ENCODE measurements around the gene AKAP7. TPM values are rescaled to one million over a fixed set of nuclear protein-coding genes. Genes with fewer than 3 reads are reported as not detected.
"Not testable (repeated sequence)": the region's sequence is repeated elsewhere in the genome, so short reads cannot be mapped to it uniquely, and the experiment has no call there.

AKAP7 gene
- polyA plus RNA-seq, 4 donors, result 11.5 to 17.1 (median 14.4) TPM

DNA sequence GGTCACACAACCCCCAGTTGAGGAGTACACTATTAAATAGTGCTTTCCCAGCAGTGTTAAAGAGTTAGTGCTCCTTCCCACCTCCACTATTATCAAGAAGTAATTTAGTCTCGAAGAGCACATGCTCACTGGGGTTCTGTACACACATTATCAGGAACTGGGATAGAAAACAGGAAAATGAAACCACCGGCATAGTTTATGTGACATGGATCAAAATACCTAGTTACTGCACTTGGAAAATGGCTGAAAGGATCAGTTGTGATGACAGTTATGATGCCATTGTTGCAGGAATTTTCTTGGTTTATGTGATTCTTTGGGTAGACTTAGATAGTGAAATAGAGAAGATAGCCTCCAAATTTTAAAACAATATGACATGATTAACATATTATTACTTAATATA is 152.9 kb downstream of the AKAP7 start:
- DNase-seq (ENCODE audit: low read depth in 4 of 4, low spot score in 3 of 4), result no peak

DNA sequence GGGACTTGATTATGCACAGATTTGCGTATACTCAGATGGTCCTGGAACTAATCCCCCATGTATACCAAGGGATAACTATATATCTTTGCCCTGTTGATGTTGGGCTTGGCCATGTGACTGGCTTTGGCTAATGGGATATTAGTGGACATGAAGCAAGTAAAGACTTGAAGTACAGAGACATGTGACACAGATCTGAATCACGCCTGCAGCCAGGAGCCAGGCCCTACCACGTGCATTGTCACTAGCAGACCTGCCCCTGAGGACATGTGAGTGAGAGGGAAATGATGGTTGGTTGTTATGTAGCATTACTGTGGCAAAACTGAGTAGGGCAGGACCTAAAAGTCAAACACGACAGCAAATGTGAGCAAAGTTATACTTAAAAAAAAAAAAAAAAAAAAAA is 155.7 kb downstream of the AKAP7 start:
- no peak for DNase-seq (ENCODE audit: low read depth in 4 of 4, low spot score in 3 of 4)

DNA sequence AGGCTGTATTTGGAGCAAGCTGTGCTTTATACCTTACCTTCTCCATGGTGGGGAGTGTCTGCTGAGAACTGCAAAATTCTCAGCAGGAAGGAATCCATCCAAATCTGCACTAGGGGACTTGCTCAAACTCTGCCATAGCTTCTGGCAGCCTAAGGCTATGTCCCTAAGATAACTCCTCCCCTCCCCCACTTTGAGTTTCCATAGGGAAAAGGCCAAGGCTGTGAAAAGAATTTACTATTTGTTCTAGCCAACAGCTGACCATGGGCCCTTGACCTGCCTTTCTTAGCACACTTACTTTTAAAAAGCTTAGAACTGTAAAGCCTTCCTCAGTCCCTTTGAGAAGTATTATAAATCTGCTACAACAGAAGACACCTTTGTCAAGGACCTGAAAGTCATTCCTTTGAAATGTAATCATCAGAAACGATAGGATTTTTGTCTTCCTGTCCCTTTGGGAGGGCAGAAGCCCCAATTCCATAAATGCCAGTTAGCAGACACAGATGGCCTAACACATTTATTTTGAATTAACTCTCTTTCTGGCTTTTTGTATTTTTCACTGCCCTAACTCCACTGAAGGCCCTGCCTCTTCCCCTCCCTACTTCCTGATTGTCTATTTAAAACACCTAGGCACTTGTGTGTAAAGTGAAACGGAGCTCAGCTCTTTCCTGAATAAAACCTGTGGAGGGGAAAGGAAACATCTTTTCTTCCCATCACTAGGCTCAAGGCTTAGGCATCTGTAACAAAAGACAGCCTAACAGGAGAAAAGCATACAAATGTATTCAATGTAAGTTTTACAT is 157.1 kb downstream of the AKAP7 start:
- peak in 1 of 4 donors; percentile 13 for DNase-seq (ENCODE audit: low read depth in 4 of 4, low spot score in 3 of 4)

DNA sequence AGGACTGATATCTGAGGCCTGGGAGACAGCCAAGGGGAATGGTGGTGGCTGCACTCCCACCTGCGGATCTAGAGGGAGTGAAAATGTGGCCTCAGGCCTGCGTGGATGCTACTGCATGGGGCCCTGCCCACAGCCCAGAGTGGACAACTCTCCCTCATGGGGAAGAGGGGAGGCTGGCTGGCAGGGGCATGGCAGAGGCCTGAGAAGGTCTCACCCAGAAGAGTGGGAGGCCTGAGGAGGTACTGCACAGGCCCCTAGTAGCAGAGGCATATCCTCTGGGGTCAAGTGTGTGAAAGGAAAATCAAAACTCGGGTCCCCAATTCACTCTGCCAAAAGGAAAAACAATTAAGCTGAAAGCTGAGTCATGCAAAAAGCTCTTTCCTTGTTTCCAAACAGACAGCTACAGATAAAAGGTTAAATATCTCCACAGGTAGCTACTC is 158.2 kb downstream of the AKAP7 start:
- DNase-seq (ENCODE audit: low read depth in 4 of 4, low spot score in 3 of 4), result no peak

DNA sequence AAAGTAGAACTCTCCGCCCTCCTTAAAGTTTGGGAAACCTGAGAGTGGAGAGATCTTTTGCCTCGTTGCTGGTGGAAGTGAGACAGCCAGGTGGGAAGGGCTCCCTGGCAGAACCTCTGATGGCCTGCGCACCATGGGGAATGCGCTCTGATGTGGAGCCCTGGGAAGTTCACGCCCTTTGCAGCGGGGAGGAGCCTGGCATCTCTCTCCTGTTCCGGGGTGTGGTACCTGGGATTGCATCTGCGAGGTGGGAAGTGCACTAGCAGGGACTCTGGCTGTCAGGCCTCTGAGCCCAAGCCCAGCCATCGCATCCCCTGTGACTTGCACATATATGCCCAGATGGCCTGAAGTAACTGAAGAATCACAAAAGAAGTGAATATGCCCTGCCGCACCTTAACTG is 159.8 kb downstream of the AKAP7 start:
- DNase-seq (ENCODE audit: low read depth in 4 of 4, low spot score in 3 of 4), result no peak

DNA sequence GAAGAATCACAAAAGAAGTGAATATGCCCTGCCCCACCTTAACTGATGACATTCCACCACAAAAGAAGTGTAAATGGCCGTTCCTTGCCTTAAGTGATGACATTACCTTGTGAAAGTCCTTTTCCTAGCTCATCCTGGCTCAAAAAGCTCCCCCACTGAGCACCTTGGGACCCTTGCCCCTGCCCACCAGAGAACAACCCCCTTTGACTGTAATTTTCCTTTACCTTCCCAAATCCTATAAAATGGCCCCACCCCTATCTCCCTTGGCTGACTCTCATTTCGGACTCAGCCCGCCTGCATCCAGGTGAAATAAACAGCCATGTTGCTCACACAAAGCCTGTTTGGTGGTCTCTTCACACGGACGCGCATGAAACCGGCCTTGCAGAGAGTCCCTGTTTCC is 165.6 kb downstream of the AKAP7 start:
- DNase-seq (ENCODE audit: low read depth in 4 of 4, low spot score in 3 of 4), result not testable (repeated sequence)

DNA sequence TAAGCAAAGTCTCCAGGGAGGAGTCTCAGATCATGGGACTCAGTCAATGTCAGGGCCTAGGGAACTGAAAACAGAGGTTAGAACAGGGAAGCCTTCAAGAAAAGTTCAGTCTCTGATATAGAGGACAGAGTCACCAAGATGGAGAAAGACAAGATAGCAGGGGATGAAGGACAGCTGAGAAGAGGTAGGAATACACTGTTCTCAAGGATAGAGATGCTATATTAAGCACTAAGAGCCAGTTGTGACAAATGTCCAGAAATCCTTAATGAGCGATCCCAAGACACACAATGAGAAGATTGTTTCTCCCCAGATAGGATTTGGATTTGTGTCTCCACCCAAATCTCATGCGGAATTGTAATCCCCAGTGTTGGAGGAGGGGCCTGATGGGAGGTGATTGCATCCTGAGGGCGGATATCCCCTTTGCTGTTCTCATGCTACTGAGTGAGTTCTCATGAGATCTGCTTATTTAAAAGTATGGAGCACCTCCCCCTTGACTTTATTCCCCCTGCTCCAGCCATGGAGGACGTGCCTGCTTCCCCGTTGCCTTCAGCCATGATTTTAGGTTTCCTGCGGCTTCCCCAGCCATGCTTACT is 168.2 kb downstream of the AKAP7 start:
- no peak for DNase-seq (ENCODE audit: low read depth in 4 of 4, low spot score in 3 of 4)

DNA sequence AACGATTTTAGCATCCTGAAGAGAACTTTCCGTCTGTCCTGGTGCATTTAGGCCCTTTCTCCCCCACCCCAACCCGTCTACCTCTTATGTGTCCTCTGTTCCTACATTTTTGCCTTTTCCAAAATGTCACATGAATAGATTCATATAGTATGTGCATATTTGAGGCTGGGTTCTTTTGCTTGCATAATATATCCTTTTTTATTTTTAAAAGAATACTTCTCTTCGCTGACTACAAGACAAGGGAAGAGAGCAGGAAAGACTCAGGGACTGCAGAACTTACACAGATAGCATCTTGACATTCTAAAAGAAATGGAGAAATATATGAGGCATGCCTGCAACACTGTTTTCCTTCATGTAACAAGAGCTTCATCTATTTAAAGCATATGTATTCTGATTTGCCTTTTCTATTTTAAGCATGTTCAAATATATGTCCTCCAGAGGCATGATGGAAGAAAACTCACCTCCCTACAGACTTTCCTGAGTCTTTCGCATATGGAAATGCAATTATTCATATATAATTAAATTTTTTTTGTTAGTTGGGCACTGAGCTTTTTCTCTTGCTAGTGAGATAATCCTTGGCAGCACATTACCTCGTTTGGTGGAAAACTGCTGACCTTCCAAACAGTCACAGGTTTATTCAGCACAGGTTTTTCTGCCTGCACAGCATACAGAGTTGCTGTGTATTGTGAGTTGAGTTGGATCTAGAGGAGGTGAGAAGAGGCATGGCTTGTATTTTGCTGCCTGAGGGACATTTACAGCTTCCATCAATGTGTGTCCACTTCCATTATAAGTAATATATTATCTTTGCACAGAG is 170.0 kb downstream of the AKAP7 start:
- no peak for DNase-seq (ENCODE audit: low read depth in 4 of 4, low spot score in 3 of 4)

DNA sequence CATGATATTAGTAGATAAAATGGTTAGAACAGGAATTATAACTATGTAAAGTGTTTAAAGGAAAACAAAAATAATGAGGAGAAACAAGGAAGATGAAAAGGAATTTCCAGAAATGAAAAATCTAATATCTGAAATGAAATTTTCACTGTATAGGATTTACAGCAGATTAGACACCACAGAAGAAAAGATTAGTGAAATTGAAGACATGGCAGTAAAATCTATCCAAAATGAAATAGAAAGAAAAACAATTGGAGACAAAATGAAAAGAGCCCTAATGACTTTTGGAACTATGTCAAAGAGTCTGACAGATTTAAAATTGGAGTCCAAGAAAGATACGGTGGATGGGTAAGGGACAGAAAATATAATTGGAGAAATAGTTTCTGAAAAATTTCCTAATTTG is 174.2 kb downstream of the AKAP7 start:
- DNase-seq (ENCODE audit: low read depth in 4 of 4, low spot score in 3 of 4), result no peak

DNA sequence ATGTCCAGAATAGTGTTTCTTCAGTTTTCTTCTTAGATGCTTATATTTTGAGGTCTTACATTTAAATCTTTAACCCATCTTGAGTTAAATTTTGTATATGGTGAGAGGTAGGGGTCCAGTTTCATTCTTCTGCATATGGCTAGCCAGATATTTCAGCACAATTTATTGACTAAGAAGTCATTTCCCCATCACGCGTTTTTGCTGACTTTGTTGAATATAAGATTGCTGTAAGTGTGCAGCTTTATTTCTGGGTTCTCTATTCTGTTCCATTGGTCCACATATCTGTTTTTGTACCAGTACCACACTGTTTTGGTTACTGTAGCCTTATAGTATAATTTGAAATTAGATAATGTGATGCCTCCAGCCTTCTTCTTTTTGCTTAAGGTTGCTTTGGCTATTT is 179.6 kb downstream of the AKAP7 start:
- no peak for DNase-seq (ENCODE audit: low read depth in 4 of 4, low spot score in 3 of 4)

DNA sequence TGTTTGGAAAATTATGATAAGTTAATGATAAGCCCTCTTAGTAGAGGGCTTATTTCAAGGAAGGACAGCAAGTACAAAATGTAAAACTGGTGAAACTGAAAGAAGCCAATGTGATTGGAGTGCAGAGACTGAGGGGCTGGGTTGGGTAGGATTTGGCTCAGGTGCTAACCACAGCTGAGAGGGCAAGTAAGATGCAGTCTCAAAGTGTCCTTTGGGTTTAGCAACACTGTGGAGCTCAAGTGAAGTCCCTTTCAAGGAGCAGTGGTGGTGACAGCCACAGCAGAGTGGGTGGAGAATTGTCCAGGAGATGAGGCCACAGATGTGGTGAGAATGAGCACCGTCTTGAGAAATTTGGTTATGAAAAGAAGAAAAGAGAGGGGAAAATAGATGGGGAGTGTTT is 181.4 kb downstream of the AKAP7 start:
- DNase-seq (ENCODE audit: low read depth in 4 of 4, low spot score in 3 of 4), result no peak

DNA sequence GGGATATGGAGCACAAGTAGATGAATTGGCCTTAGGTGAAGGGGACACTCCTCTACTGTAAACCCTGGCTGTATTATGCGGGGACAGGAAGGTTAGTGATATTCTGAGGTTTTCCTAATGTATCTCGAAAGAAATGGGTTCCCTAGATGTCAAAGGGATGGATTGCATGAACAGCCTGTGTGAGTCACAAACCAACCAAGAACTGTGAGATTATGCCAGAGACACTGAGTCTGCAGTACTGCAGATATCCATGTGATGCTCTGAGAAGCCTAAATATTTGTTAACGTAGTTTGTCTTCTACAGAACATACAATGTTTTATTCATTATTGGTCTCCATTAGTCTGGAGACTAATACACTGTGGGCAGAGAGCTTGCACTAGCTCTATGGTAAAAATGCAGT is 182.2 kb downstream of the AKAP7 start:
- DNase-seq (ENCODE audit: low read depth in 4 of 4, low spot score in 3 of 4), result no peak

DNA sequence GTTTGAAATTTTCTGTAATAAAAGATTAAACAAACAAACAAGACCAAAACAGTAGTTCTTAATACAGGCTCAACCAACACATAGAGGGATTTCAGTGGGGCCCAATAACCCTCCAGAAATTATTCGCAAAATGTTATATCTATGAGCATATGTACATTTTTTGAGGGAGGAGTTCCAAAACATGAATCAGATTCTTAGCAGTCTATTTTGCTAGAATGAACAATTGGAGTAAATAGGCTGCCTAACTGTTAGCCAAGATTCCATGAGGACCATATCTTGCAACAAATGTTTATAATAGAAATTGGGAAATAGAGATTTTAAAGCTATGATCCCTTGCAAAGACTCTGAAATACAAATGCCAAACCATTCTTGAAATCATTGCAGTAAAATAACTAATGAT is 186.3 kb downstream of the AKAP7 start:
- DNase-seq (ENCODE audit: low read depth in 4 of 4, low spot score in 3 of 4), result no peak

DNA sequence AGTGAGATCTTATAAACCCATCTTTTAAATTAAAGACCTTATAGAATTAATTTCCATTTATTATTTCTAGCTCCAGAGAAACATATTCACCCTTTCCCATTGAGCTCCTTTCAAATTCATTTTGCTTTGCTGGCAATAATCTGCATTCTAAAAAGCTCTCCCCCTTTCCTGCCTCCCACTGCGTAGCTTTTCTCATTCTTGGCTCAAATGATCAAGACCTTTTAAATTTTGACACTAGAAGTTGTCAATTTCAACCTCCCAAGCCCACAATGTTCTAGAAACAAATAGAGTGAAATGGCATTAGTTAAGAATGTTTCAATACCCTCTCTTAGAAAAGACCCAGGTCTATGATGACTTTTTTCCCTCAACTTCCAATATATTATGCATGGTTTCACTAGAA is 186.9 kb downstream of the AKAP7 start:
- DNase-seq (ENCODE audit: low read depth in 4 of 4, low spot score in 3 of 4), result no peak

DNA sequence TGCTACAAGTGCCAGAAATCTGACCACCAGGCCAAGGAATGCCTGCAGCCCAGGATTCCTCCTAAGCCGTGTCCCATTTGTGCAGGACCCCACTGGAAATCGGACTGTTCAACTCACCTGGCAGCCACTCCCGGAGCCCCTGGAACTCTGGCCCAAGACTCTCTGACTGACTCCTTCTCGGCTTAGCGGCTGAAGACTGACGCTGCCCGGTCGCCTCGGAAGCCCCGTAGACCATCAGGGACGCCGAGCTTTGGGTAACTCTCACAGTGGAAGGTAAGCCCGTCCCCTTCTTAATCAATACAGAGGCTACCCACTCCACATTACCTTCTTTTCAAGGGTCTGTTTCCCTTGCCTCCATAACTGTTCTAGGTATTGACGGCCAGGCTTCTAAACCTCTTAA is 190.4 kb downstream of the AKAP7 start:
- DNase-seq (ENCODE audit: low read depth in 4 of 4, low spot score in 3 of 4), result not testable (repeated sequence)

DNA sequence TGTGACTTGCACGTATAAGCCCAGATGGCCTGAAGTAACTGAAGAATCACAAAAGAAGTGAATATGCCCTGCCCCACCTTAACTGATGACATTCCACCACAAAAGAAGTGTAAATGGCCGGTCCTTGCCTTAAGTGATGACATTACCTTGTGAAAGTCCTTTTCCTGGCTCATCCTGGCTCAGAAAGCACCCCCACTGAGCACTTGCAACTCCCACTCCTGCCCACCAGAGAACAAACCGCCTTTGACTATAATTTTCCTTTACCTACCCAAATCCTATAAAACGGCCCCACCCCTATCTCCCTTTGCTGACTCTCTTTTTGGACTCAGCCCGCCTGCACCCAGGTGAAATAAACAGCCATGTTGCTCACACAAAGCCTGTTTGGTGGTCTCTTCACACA is 193.5 kb downstream of the AKAP7 start:
- not testable (repeated sequence) for DNase-seq (ENCODE audit: low read depth in 4 of 4, low spot score in 3 of 4)

DNA sequence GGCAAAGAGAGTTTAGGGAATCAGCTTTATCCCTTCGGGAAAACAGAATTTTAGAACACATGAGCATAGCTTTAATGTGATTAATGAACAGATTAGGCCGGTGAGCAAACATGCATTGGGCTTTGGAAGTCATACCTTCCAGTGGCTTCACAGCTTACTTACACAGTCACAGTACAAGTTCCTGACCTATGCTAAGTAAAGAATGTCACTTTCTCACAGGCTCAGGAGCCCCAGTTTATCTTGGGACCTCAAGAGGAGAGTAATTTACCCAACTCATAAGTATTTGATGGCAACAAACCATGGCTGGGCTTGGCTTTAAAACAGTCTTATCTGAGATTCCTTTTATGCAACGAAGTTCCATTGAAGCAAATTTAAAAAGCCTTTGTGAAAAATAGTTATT is 195.9 kb downstream of the AKAP7 start:
- no peak for DNase-seq (ENCODE audit: low read depth in 4 of 4, low spot score in 3 of 4)

DNA sequence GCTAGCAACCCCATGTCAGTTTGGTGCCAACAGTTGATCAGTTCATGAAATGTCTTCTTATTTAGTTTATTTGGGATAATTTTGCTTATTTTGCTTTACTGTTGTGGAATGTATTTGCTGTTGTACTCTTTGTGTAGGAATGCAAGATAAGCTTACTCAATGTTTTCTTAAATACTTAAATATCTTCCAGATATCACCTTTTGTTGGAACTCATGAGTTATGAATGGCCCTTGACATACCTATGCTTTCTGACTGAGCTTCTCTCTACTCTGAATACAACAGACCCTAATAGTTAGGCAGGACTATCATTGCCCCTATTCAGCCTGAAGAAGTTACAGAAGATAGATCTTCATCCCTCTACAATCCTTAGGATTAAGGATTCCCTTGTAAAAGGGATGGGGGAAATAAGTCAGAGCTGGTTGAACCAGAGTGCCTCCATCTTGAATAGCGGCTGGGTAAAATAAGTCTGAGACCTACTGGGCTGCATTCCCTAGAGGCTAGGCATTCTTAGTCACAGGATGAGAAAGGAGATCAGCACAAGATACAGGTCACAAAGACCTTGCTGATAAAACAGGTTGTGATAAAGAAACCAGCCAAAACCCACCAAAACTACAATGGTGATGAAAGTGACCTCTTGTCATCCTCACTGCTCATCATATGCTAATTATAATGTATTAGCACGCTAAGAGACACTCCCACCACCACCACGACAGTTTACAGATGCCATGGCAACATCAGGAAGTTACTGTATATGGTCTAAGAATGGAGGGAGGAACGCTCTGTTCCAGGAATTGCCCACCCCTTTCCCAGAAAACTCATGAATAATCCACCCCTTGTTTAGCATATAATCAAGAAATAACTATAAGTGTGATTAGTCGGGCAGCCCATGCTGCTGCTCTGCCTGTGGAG is 196.9 kb downstream of the AKAP7 start:
- DNase-seq (ENCODE audit: low read depth in 4 of 4, low spot score in 3 of 4), result no peak

All from right renal pelvis (tissue), 4 donors.